Suprapubic skin (tissue), 4 donors: ENCODE measurements around the gene TMCC1.

Source experiments
- POLR2A ChIP-seq, 2 donors: fragments of 450-650 bp; IDR thresholded peaks; one replicate each; pipeline ENCODE4 v1.6.1; 2017; ENCODE audit warnings: antibody characterized with exemption in 2 of 2, mild to moderate bottlenecking in 2 of 2, moderate library complexity in 2 of 2
- POLR2AphosphoS5 ChIP-seq, 3 donors: sonication (generic); formaldehyde crosslinking; IDR thresholded peaks; one replicate each; pipeline ENCODE4 v1.6.1; 2017; ENCODE audit warnings: antibody characterized with exemption in 3 of 3
- TF ChIP-seq, protein P1 (sequence below), 2 donors: fragments of 200-600 bp in 1 of 2; fragments of 450-650 bp in 1 of 2; sonication (generic) in 1 of 2; IDR thresholded peaks; one replicate each; pipeline ENCODE4 v1.5.1; 2016 to 2019; ENCODE audit warnings: antibody characterized with exemption in 2 of 2, mild to moderate bottlenecking in 1 of 2, moderate library complexity in 1 of 2

- TF ChIP-seq, protein P1, sequence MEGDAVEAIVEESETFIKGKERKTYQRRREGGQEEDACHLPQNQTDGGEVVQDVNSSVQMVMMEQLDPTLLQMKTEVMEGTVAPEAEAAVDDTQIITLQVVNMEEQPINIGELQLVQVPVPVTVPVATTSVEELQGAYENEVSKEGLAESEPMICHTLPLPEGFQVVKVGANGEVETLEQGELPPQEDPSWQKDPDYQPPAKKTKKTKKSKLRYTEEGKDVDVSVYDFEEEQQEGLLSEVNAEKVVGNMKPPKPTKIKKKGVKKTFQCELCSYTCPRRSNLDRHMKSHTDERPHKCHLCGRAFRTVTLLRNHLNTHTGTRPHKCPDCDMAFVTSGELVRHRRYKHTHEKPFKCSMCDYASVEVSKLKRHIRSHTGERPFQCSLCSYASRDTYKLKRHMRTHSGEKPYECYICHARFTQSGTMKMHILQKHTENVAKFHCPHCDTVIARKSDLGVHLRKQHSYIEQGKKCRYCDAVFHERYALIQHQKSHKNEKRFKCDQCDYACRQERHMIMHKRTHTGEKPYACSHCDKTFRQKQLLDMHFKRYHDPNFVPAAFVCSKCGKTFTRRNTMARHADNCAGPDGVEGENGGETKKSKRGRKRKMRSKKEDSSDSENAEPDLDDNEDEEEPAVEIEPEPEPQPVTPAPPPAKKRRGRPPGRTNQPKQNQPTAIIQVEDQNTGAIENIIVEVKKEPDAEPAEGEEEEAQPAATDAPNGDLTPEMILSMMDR (IDR thresholded peaks at IDR 0.05), result no peak
- TF ChIP-seq POLR2A (IDR thresholded peaks at IDR 0.05) (no peak), POLR2AphosphoS5 (IDR thresholded peaks at IDR 0.05) (no peak)
These were observed 288.7 kb downstream of the TMCC1 start for GRCh38 chr3:129604767-129605166.
